HFF-Myc (cell line): ENCODE measurements around the gene TNFRSF12A.
"Not testable (repeated sequence)": the region's sequence is repeated elsewhere in the genome, so short reads cannot be mapped to it uniquely, and the experiment has no call there.

ENCODE experiments used
- DNase-seq: peaks from one replicate; pipeline ENCODE4 v3.0.0-alpha.2; 2011; ENCODE audit warnings: low read depth; ENCODE audit errors: extremely low read depth
- H3K4me3 ChIP-seq: replicated peaks from 2 replicates; pipeline ENCODE4 v1.5.1; 2011; ENCODE audit warnings: low read depth, mild to moderate bottlenecking, control low read depth, low read length
- CTCF ChIP-seq: IDR thresholded peaks from 2 replicates; pipeline ENCODE4 v1.5.1; 2012; ENCODE audit warnings: mild to moderate bottlenecking, low read depth, low read length, control low read depth; ENCODE audit errors: missing control alignments

Gene TNFRSF12A

GRCh38 chr16:3047387-3047720 lies 27.2 kb downstream of the TNFRSF12A start:
- H3K4me3 ChIP-seq = no peak overlapping the region
- no peak for DNase-seq
- no peak for TF ChIP-seq CTCF

GRCh38 chr16:3049921-3050481 lies 29.8 kb downstream of the TNFRSF12A start:
- no peak overlapping the region for H3K4me3 ChIP-seq
- no peak for TF ChIP-seq CTCF
- no peak for DNase-seq

GRCh38 chr16:3050487-3050886 lies 30.3 kb downstream of the TNFRSF12A start:
- no peak for DNase-seq
- no peak overlapping the region for H3K4me3 ChIP-seq

GRCh38 chr16:3051009-3051408 lies 30.8 kb downstream of the TNFRSF12A start:
- no peak for DNase-seq
- H3K4me3 ChIP-seq = no peak overlapping the region
- no peak for TF ChIP-seq CTCF

More at GRCh38 chr16:3050487-3050886, 30.3 kb downstream of the TNFRSF12A start:
- no peak for TF ChIP-seq CTCF

- no peak for DNase-seq
- no peak overlapping the region for H3K4me3 ChIP-seq
- no peak for TF ChIP-seq CTCF
These were observed 31.3 kb downstream of the TNFRSF12A start for GRCh38 chr16:3051494-3051893.

GRCh38 chr16:3052571-3053329 lies 32.6 kb downstream of the TNFRSF12A start:
- not testable (repeated sequence) for DNase-seq, H3K4me3 ChIP-seq

GRCh38 chr16:3053330-3053710 lies 33.2 kb downstream of the TNFRSF12A start:
- not testable (repeated sequence) for DNase-seq, H3K4me3 ChIP-seq
